ENCODE results near the gene CTPS1. TPM values are rescaled to one million over a fixed set of nuclear protein-coding genes. Genes with fewer than 3 reads are reported as not detected.

CTPS1 gene
- total and polyA plus RNA-seq, 2 experiments from 2014 or later, result 31.9 to 44.9 TPM

GRCh38 chr1:41003127-41003639 is 23.7 kb downstream of the CTPS1 start:
- Histone ChIP-seq H3K79me2 (peaks cover 3% of the 10 kb centered on the region), H3K4me2 (no peak overlapping the region), H3K9me2 (replicated peaks; ENCODE audit: insufficient read depth) (no peaks in the 10 kb centered on the region), H3K9me3 (ENCODE audit: low read depth) (no peaks in the 10 kb centered on the region), H2AFZ (no peak overlapping the region), H3K27me3 (no peaks in the 10 kb centered on the region), H3K4me3 (no peak overlapping the region), H3K36me3 (replicated peaks; ENCODE audit: insufficient read depth, low read depth) (no peaks in the 10 kb centered on the region), H4K20me1 (ENCODE audit: insufficient read depth, poor library complexity, severe bottlenecking) (no peaks in the 10 kb centered on the region), H3K4me1 (ENCODE audit: insufficient read depth) (peaks cover 5% of the 10 kb centered on the region), H3K27ac (no peak overlapping the region)
- TF ChIP-seq CTCF (IDR thresholded peaks at IDR 0.05; ENCODE audit: poor library complexity), result no peak
- no peak for TF ChIP-seq EZH2phosphoT487 (IDR thresholded peaks at IDR 0.05; ENCODE audit: low read depth, severe bottlenecking, unreplicated experiment)
- no peak for TF ChIP-seq EZH2 (IDR thresholded peaks at IDR 0.05; ENCODE audit: borderline replicate concordance)
- DNase-seq (ENCODE audit: low spot score), result no peak
- WGBS (ENCODE audit: low lambda C conversion rate, missing lambda C conversion rate), result 90% methylated on average over 9 of the region's 9 CpGs

GRCh38 chr1:41003640-41004220 is 24.2 kb downstream of the CTPS1 start:
- H3K4me2 ChIP-seq, result no peak overlapping the region
- no peaks in the 10 kb centered on the region for H3K27me3 ChIP-seq
- peak; percentile 93 for DNase-seq (ENCODE audit: low spot score)
- H3K27ac ChIP-seq, result no peak overlapping the region
- H3K79me2 ChIP-seq, result no peaks in the 10 kb centered on the region
- H3K4me3 ChIP-seq, result no peak overlapping the region
- no peak overlapping the region for H2AFZ ChIP-seq
- H3K9me3 ChIP-seq (ENCODE audit: low read depth), result no peaks in the 10 kb centered on the region
- peaks cover 5% of the 10 kb centered on the region for H3K4me1 ChIP-seq (ENCODE audit: insufficient read depth)
- no peaks in the 10 kb centered on the region for H4K20me1 ChIP-seq (ENCODE audit: insufficient read depth, poor library complexity, severe bottlenecking)
- 49% methylated on average over 11 of the region's 11 CpGs for WGBS (ENCODE audit: low lambda C conversion rate, missing lambda C conversion rate)
- no peaks in the 10 kb centered on the region for H3K9me2 ChIP-seq (replicated peaks; ENCODE audit: insufficient read depth)
- TF ChIP-seq CTCF (IDR thresholded peaks at IDR 0.05; ENCODE audit: poor library complexity), result peak; percentile 55
- TF ChIP-seq EZH2phosphoT487 (IDR thresholded peaks at IDR 0.05; ENCODE audit: low read depth, severe bottlenecking, unreplicated experiment), result no peak
- TF ChIP-seq EZH2 (IDR thresholded peaks at IDR 0.05; ENCODE audit: borderline replicate concordance), result no peak
- H3K36me3 ChIP-seq (replicated peaks; ENCODE audit: insufficient read depth, low read depth), result no peaks in the 10 kb centered on the region

- TF ChIP-seq EZH2phosphoT487 (IDR thresholded peaks at IDR 0.05; ENCODE audit: low read depth, severe bottlenecking, unreplicated experiment) (no peak), CTCF (IDR thresholded peaks at IDR 0.05; ENCODE audit: poor library complexity) (no peak), EZH2 (IDR thresholded peaks at IDR 0.05; ENCODE audit: borderline replicate concordance) (no peak)
- Histone ChIP-seq H3K27me3 (no peaks in the 10 kb centered on the region), H2AFZ (no peak overlapping the region), H3K4me2 (no peak overlapping the region), H3K4me1 (ENCODE audit: insufficient read depth) (peaks cover 5% of the 10 kb centered on the region), H4K20me1 (ENCODE audit: insufficient read depth, poor library complexity, severe bottlenecking) (no peaks in the 10 kb centered on the region), H3K27ac (no peak overlapping the region), H3K9me3 (ENCODE audit: low read depth) (no peaks in the 10 kb centered on the region), H3K4me3 (no peak overlapping the region), H3K36me3 (replicated peaks; ENCODE audit: insufficient read depth, low read depth) (no peaks in the 10 kb centered on the region), H3K9me2 (replicated peaks; ENCODE audit: insufficient read depth) (no peaks in the 10 kb centered on the region), H3K79me2 (no peaks in the 10 kb centered on the region)
- WGBS (ENCODE audit: low lambda C conversion rate, missing lambda C conversion rate), result 89% methylated on average over 5 of the region's 5 CpGs
- no peak for DNase-seq (ENCODE audit: low spot score)
Observed at GRCh38 chr1:41005876-41006275, 26.4 kb downstream of the CTPS1 start.

All from hepatocyte (in vitro differentiated cells).